GM13977 (cell line): ENCODE data around the gene AGMO.

ENCODE experiments used
- DNase-seq: peaks from one replicate; pipeline ENCODE4 v3.0.0; 2012; ENCODE audit warnings: low spot score
- in situ Hi-C: fragments of 300-500 bp; cut with MboI; formaldehyde crosslinking; loops from one replicate; pipeline ENCODE4 v1.12.0; 2022; ENCODE audit warnings: low sequenced_read_pairs, low pct_unique_long_range_greater_than_20kb, mixed read lengths, inconsistent platforms; ENCODE audit not compliant: unreplicated experiment
- TF ChIP-seq, protein P1 (sequence below): IDR thresholded peaks from 2 replicates; pipeline ENCODE4 v1.5.1; 2012; ENCODE audit warnings: mild to moderate bottlenecking, control low read depth; ENCODE audit not compliant: insufficient read depth; ENCODE audit errors: extremely low read depth, missing control alignments

AGMO gene

GRCh38 chr7:15478401-15478800 lies 83.4 kb downstream of the AGMO start:
- DNase-seq: no peak
- TF ChIP-seq, protein P1, sequence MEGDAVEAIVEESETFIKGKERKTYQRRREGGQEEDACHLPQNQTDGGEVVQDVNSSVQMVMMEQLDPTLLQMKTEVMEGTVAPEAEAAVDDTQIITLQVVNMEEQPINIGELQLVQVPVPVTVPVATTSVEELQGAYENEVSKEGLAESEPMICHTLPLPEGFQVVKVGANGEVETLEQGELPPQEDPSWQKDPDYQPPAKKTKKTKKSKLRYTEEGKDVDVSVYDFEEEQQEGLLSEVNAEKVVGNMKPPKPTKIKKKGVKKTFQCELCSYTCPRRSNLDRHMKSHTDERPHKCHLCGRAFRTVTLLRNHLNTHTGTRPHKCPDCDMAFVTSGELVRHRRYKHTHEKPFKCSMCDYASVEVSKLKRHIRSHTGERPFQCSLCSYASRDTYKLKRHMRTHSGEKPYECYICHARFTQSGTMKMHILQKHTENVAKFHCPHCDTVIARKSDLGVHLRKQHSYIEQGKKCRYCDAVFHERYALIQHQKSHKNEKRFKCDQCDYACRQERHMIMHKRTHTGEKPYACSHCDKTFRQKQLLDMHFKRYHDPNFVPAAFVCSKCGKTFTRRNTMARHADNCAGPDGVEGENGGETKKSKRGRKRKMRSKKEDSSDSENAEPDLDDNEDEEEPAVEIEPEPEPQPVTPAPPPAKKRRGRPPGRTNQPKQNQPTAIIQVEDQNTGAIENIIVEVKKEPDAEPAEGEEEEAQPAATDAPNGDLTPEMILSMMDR: no peak
- in situ Hi-C loops: no loop called here

DNA sequence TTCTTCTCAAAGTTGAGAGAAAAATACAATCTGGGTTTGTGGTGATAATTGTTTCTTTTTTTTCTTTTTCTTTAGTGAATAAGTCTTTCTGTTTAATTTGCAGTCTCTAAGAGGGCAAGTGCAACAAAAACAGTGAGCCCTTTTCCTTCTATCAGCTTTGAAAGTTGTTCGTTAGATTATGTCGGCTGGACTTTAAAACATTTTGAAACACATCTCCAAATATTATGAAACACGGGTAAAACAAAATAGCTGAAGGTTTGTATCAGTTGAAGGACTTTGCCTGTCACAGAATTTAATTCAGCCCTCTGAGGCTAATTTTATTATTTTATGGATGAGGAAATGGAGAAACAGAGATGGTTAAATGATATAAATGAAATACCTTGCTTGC lies 85.3 kb downstream of the AGMO start:
- in situ Hi-C loops: no loop called here
- TF ChIP-seq, protein P1: no peak
- no peak for DNase-seq

GRCh38 chr7:15475808-15476530 lies 85.8 kb downstream of the AGMO start:
- no peak for DNase-seq
- TF ChIP-seq, protein P1: no peak
- in situ Hi-C loops: no loop called here

GRCh38 chr7:15471669-15471950 lies 90.2 kb downstream of the AGMO start:
- TF ChIP-seq, protein P1: no peak
- no peak for DNase-seq
- in situ Hi-C loops: no loop called here

DNA sequence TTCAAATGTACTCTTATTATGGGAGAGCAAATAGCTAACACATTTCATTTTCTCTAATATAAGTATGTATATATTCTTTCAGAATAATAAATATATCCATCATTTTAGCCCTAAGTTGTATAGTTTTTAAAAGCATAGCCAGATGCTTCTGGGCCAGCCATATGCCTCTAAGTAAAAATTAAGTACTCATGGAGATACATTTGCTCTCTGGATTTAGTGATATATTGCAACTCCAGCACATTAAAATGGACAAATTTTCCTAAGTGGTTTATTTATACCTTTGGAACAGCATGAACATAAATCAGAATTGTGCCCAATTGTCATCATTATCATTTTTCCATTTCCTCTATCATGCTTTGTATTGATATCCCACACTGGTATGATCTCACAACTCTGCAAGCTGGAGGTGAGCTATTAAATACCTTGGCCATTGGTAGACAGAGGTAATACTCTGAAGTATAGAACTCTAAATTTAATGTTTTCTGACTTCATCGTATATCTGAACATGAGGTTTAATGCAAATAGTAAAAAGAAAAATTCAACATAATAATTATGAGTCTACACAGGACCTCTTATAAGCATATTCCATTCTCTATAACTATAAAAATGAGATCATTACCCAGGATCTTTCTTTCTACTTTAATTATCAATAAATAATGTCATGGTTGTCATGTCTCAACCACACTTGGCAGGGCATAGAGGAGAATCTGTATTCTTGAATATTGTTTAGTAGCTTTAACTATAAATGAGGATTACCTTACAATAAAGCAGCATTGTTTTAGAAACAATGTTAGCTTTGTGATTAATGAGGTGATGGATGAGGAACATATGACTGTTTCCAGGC lies 90.8 kb downstream of the AGMO start:
- no peak for DNase-seq
- TF ChIP-seq, protein P1: no peak
- in situ Hi-C loops: no loop called here

DNA sequence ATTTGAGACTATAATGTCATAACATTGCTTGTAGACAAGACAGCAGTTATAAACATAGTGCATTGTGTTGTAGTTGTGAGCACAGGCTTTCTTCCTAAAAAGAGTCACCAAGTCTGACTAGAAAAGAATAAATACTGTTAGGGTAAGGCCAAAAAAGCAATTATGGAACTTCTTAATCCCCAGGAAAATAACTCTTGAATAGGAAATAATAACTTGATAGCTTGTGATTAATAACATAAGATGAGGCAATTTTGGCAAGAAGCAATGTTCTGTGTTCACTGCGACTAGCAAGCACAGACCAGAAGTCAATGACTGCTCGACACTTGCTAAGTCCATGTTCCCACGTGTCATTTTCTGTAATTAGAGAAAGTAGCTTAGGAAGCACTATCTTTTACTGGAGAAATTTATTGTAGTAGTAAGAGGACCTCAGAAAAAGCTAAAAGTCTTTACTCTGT lies 97.1 kb downstream of the AGMO start:
- in situ Hi-C loops: no loop called here
- no peak for DNase-seq
- TF ChIP-seq, protein P1: no peak
